SW480 (cell line): ENCODE results near the gene MS4A13.
"Not testable (repeated sequence)": the region's sequence is repeated elsewhere in the genome, so short reads cannot be mapped to it uniquely, and the experiment has no call there.

Experiments
- DNase-seq: peaks from one replicate; pipeline ENCODE4 v3.0.0-alpha.2; 2016; ENCODE audit warnings: low spot score

Gene MS4A13

GRCh38 chr11:60530454-60531100 is 15.4 kb downstream of the MS4A13 start:
- no peak for DNase-seq

DNA sequence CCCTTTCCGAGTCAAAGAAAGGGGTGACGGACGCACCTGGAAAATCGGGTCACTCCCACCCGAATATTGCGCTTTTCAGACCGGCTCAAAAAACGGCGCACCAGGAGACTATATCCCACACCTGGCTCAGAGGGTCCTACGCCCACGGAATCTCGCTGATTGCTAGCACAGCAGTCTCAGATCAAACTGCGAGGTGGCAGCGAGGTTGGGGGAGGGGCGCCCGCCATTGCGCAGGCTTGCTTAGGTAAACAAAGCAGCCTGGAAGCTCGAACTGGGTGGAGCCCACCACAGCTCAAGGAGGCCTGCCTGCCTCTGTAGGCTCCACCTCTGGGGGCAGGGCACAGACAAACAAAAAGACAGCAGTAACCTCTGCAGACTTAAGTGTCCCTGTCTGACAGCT is 17.2 kb downstream of the MS4A13 start:
- not testable (repeated sequence) for DNase-seq

GRCh38 chr11:60538627-60539026 is 23.4 kb downstream of the MS4A13 start:
- not testable (repeated sequence) for DNase-seq

GRCh38 chr11:60544077-60544476 is 28.9 kb downstream of the MS4A13 start:
- DNase-seq = no peak

DNA sequence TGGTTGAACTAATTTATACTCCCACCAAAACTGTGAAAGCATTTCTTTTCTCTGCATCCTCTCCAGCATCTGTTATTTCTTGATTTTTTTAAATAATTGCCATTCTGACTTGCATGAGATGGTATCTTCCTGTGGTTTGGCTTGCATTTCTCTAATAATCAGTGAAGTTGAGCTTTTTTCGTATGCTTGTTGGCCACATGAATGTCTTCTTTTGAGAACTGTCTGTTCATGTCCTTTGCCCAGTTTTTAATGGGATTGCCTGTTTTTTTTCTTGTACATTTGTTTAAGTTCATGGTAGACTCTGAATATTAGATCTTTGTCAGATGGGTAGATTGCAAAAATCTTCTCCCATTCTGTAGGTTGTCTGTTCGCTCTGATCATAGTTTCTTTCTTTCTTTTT is 46.1 kb downstream of the MS4A13 start:
- no peak for DNase-seq

- no peak for DNase-seq
These were observed 48.5 kb downstream of the MS4A13 start for GRCh38 chr11:60563553-60564235.

DNA sequence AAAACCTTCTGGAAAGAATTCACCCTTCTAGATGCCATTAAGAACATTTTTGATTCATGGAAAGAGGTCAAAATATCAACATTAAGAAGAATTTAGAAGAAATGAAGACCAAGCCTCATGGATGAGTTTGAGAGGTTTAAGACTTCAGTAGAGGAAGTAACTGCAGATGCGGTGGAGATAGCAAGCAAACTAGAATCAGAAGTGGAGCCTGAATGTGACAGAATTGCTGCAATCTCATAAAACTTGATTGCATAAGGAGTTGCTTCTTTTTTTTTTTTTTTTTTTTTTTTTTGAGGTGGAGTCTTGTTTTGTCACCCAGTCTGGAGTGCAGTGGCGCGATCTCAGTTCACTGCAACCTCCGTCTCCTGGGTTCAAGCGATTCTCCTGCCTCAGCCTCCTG is 51.6 kb downstream of the MS4A13 start:
- no peak for DNase-seq

- DNase-seq = peak; percentile 17
These were observed 55.8 kb downstream of the MS4A13 start for GRCh38 chr11:60570970-60571369.

DNA sequence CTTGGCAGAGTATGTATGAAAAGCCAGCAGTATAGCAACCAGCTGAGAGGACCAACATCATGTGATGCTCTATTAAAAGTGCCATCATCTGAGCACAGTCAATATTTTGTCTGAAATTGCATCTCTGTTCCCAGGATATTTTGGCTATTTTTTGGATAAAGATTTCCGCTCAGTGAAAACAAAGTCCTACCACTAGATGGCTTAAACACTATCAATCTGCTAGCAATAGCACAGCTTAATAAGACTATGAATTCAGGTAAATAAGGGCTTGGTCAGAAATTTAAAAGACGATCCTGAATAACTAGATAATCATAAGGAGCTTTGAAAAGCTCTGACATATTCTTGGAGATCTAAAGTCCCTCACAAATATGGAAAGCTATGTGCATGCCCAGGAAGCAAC is 74.4 kb downstream of the MS4A13 start:
- DNase-seq = no peak
